Spleen (tissue), 11 donors: ENCODE measurements around the gene DNAH10. TPM values are rescaled to one million over a fixed set of nuclear protein-coding genes. Genes with fewer than 3 reads are reported as not detected.

Source experiments
- DNase-seq: peaks from one replicate; pipeline ENCODE4 v3.0.0-alpha.2; 2020
- H3K27ac ChIP-seq, 8 donors: fragments of 200-600 bp; sonication (generic) in 7 of 8; 1 replicate in 4 of 8; 2 replicates in 4 of 8; pipeline versions ENCODE4 v1.5.0 to v1.8.0; 2016 to 2021; ENCODE audit warnings: inconsistent platforms in 4 of 8, mild to moderate bottlenecking in 4 of 8, moderate library complexity in 1 of 8
- H3K27me3 ChIP-seq, 7 donors: fragments of 200-600 bp; sonication (generic) in 6 of 7; replicated peaks in 1 of 7; 1 replicate in 4 of 7; 2 replicates in 3 of 7; pipeline versions ENCODE4 v1.5.0 to v1.8.0; 2016 to 2021; ENCODE audit warnings: inconsistent platforms in 3 of 7, mild to moderate bottlenecking in 1 of 7
- H3K36me3 ChIP-seq, 6 donors: fragments of 200-600 bp; sonication (generic) in 5 of 6; 1 replicate in 4 of 6; 2 replicates in 2 of 6; pipeline versions ENCODE4 v1.5.0 to v1.8.0; 2016 to 2021; ENCODE audit warnings: inconsistent platforms in 2 of 6
- H3K4me1 ChIP-seq, 6 donors: fragments of 200-600 bp; sonication (generic) in 5 of 6; 1 replicate in 3 of 6; 2 replicates in 3 of 6; pipeline versions ENCODE4 v1.5.0 to v1.8.0; 2016 to 2021; ENCODE audit warnings: inconsistent platforms in 3 of 6
- H3K4me3 ChIP-seq, 8 donors: fragments of 200-600 bp; sonication (generic) in 7 of 8; 1 replicate in 4 of 8; 2 replicates in 4 of 8; pipeline versions ENCODE4 v1.5.0 to v1.8.0; 2016 to 2021; ENCODE audit warnings: inconsistent platforms in 4 of 8, mild to moderate bottlenecking in 4 of 8, moderate library complexity in 2 of 8
- H3K9me3 ChIP-seq, 8 donors: fragments of 200-600 bp; sonication (generic) in 7 of 8; 1 replicate in 4 of 8; 2 replicates in 4 of 8; pipeline versions ENCODE4 v1.5.0 to v1.8.0; 2016 to 2021; ENCODE audit warnings: inconsistent platforms in 4 of 8
- CTCF ChIP-seq, 11 experiments: fragments of 200-600 bp in 7 of 11; fragments of 450-650 bp in 4 of 11; sonication (generic) in 4 of 11; IDR thresholded peaks in 8 of 11; conservative IDR thresholded peaks in 3 of 11; 1 replicate in 7 of 11; 2 replicates in 4 of 11; pipeline versions ENCODE4 v1.4.0 to v1.8.0; 2016 to 2021; ENCODE audit warnings: antibody characterized with exemption in 11 of 11, inconsistent platforms in 4 of 11, mild to moderate bottlenecking in 1 of 11
- POLR2A ChIP-seq, 3 donors: fragments of 450-650 bp; IDR thresholded peaks; one replicate each; pipeline ENCODE4 v1.5.1; 2017; ENCODE audit warnings: antibody characterized with exemption in 3 of 3, mild to moderate bottlenecking in 1 of 3
- POLR2AphosphoS5 ChIP-seq, 3 donors: sonication (generic); formaldehyde crosslinking; IDR thresholded peaks; one replicate each; pipeline ENCODE4 v1.5.1; 2017; ENCODE audit warnings: antibody characterized with exemption in 3 of 3
- WGBS, 5 donors: extraction: QIAGEN DNeasy Blood & Tissue Kit in 3 of 5; methylation state at CpG; one replicate each; pipeline versions ENCODE4 v1.1.5 to v1.1.7; 2013 to 2018; 5-methylcytosine and 5-hydroxymethylcytosine counted together
- intact Hi-C: fragments of 100-400 bp; cut with DNase I; formaldehyde crosslinking; loops from one replicate; pipeline ENCODE4 v1.15.0; 2023; ENCODE audit warnings: low total_unique reads
- polyA plus RNA-seq, 3 donors: library from polyadenylated mRNA; stranded (reverse); fragments of 200-250 nt; gene quantifications; one replicate each; pipeline ENCODE4 v1.2.1, GENCODE V29; 2013
- total RNA-seq, 7 donors: library from RNA; depleted of rRNA in 3 of 7; stranded (reverse); fragments of >200 nt in 3 of 7; fragmentation: NEBNext Ultra II Directional in 4 of 7; extraction: Animal tissue kit (Norgen Biotek cat#: 25700) in 4 of 7; gene quantifications; one replicate each; pipeline versions ENCODE4 v1.1.0 to v1.2.1, GENCODE V29; 2016 to 2021
- donor health status: healthy with polysubstance abuse.
- donor health status: DM: no; HTN: no; CAD: no; lungs with moderate emphysema.
- donor health status: DM: no; HTN: no; CAD: no.
- donor health status: Bipolar disorder and iron deficiency.
- donor health status: healthy.
- donor health status: DM: no; HTN: no; CAD: no.
- donor health status: DM: yes; HTN: yes; CAD: no.

The DNAH10 gene
- total and polyA plus RNA-seq, 10 donors, result 0.23 to 2.2 (median 0.43) TPM; not detected in 1

- DNase-seq, result no peak
- Histone ChIP-seq H3K27me3 (no peaks in the 10 kb centered on the region), H3K9me3 (no peaks in the 10 kb centered on the region), H3K4me1 (peaks cover 5 to 25% (median 16%) of the 10 kb centered on the region in 6 donors), H3K36me3 (peaks cover 0 to 44% (median 11%) of the 10 kb centered on the region in 6 donors), H3K4me3 (no peak overlapping the region), H3K27ac (no peak overlapping the region)
- WGBS, 5 donors, result 78 to 94% (median 83%) methylated on average over 8 to 9 of the region's 9 CpGs
- TF ChIP-seq CTCF (IDR thresholded peaks at IDR 0.05 in 8 of 11, conservative IDR thresholded peaks at IDR 0.05 in 3 of 11) (no peak), POLR2AphosphoS5 (IDR thresholded peaks at IDR 0.05) (no peak), POLR2A (IDR thresholded peaks at IDR 0.05) (no peak)
- intact Hi-C loops, result no loop called here
Observed at GRCh38 chr12:123934829-123935228, 172.7 kb downstream of the DNAH10 start.

GRCh38 chr12:123935956-123936355 lies 173.9 kb downstream of the DNAH10 start:
- no peak overlapping the region for H3K27ac ChIP-seq
- TF ChIP-seq POLR2AphosphoS5 (IDR thresholded peaks at IDR 0.05) (no peak), POLR2A (IDR thresholded peaks at IDR 0.05) (no peak), CTCF (IDR thresholded peaks at IDR 0.05 in 8 of 11, conservative IDR thresholded peaks at IDR 0.05 in 3 of 11) (no peak)
- no peaks in the 10 kb centered on the region for H3K9me3 ChIP-seq
- H3K36me3 ChIP-seq, result peaks cover 0 to 55% (median 15%) of the 10 kb centered on the region in 6 donors
- intact Hi-C loops, result no loop called here
- 87 to 96% (median 94%) methylated on average over 7 of the region's 7 CpGs for WGBS, 5 donors
- no peak for DNase-seq
- no peak overlapping the region for H3K4me3 ChIP-seq
- H3K4me1 ChIP-seq, result peaks cover 5 to 25% (median 16%) of the 10 kb centered on the region in 6 donors
- no peaks in the 10 kb centered on the region for H3K27me3 ChIP-seq

- WGBS, 5 donors, result 94 to 96% (median 94%) methylated on average over 18 of the region's 18 CpGs
- no peak for TF ChIP-seq POLR2A (IDR thresholded peaks at IDR 0.05)
- DNase-seq, result no peak
- Histone ChIP-seq H3K4me3 (no peak overlapping the region), H3K36me3 (peaks cover 0 to 60% (median 19%) of the 10 kb centered on the region in 6 donors), H3K4me1 (peaks cover 5 to 25% (median 16%) of the 10 kb centered on the region in 6 donors), H3K27me3 (no peaks in the 10 kb centered on the region), H3K9me3 (peaks cover 0 to 3% (median under 1%) of the 10 kb centered on the region in 8 donors), H3K27ac (no peak overlapping the region)
- intact Hi-C loops, result no loop called here
Observed at GRCh38 chr12:123936471-123936870, 174.4 kb downstream of the DNAH10 start.

- Histone ChIP-seq H3K4me3 (peak overlapping the region in 2 of 8 donors; percentile 10 to 41), H3K4me1 (peaks cover 5 to 25% (median 16%) of the 10 kb centered on the region in 6 donors), H3K9me3 (peaks cover 0 to 10% (median 7%) of the 10 kb centered on the region in 8 donors), H3K27ac (peak overlapping the region; percentile 10 to 81 (median 70)), H3K36me3 (peaks cover 0 to 67% (median 24%) of the 10 kb centered on the region in 6 donors), H3K27me3 (no peaks in the 10 kb centered on the region)
- intact Hi-C loops, result no loop called here
- peak; percentile 74 for DNase-seq
- WGBS, 5 donors, result 91 to 96% (median 94%) methylated on average over 32 to 46 of the region's 46 CpGs
- TF ChIP-seq POLR2AphosphoS5 (IDR thresholded peaks at IDR 0.05) (no peak), POLR2A (IDR thresholded peaks at IDR 0.05) (no peak), CTCF (IDR thresholded peaks at IDR 0.05 in 8 of 11, conservative IDR thresholded peaks at IDR 0.05 in 3 of 11) (no peak)
Observed at GRCh38 chr12:123936956-123937706, 175.0 kb downstream of the DNAH10 start.
